Measurements from ENCODE around the gene TBC1D9B. TPM values are rescaled to one million over a fixed set of nuclear protein-coding genes. Genes with fewer than 3 reads are reported as not detected.

The TBC1D9B gene
- total and polyA plus RNA-seq, 9 of the 15 experiments (the other 6 are each of a cell fraction or from before 2014, with no cell fraction given), result 2.9 to 59.1 (median 33.5) TPM

DNA sequence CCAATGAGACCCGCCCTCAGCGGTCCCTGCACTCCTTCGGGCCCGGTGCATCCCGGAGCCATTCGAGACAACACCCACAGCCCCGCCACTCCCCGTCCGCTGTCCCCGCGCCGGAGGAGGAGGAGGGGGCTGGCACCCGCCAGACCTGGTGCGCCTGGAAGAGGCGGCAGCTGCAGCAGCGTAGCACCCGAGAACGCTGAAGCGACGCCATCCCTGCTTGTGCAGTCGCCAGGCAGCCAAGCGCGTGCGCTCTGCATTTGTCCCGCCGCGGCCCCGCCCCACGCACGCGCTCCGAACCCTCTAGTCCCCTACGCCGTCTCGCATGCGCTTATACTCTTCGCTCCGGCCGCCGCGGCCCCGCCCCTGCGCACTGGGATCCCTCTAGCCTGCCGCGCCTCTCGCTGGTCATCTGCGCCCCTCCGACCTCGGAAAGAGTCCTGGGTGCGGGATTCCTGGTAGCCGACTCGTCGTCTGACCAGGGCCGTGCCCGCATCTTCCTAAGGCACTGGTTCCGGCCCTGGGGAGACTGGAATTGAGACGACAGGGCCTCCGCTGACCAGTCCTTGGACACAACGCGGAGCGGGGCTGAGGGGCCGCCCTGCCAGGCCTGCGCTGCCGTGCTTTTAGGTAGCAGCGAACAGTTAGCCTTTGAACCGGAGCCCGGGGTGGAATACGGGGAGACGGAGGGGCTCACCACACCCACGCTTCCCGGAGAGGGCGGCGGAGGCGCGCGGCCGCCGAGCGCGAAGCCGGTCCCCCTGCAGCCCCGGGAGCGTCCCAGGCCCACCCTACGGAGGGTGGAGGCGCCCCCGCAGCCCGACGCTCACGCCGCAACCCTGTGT is 48.9 kb downstream of the TBC1D9B start, which contains the start of gene MRNIP (continued):
- TF ChIP-seq GATAD2A (IDR thresholded peaks at IDR 0.05) (no peak), PHF8 (IDR thresholded peaks at IDR 0.05; ENCODE audit: borderline replicate concordance, low read length) (peak; percentile 83; the same call in 1 of the 2 replicates), HMG20B (CRISPR knock-in tag; IDR thresholded peaks at IDR 0.05) (0 out of 2 replicates have a peak, but pooled peaks have one; percentile 69), PRDM10 (IDR thresholded peaks at IDR 0.05; ENCODE audit: partially characterized antibody) (peak; percentile 5), SREBF1 (IDR thresholded peaks at IDR 0.05; ENCODE audit: borderline replicate concordance, low read depth, low read length) (no peak), ZNF589 (CRISPR knock-in tag; IDR thresholded peaks at IDR 0.05; ENCODE audit: low read depth) (peak; percentile 50; the same call in 1 of the 2 replicates), ZC3H11A (IDR thresholded peaks at IDR 0.05; ENCODE audit: low read depth, low read length) (no peak), HDAC1 (IDR thresholded peaks at IDR 0.05) (peak in 1 of 2 experiments; percentile 90; a peak in 2 of 4 replicates), THRAP3 (IDR thresholded peaks at IDR 0.05; ENCODE audit: borderline replicate concordance) (no peak), EHMT2 (IDR thresholded peaks at IDR 0.05) (no peak), VEZF1 (CRISPR knock-in tag; IDR thresholded peaks at IDR 0.05) (peak; percentile 77), GABPB2 (CRISPR knock-in tag; conservative IDR thresholded peaks at IDR 0.05) (no peak)
- TF ChIP-seq, protein P1, sequence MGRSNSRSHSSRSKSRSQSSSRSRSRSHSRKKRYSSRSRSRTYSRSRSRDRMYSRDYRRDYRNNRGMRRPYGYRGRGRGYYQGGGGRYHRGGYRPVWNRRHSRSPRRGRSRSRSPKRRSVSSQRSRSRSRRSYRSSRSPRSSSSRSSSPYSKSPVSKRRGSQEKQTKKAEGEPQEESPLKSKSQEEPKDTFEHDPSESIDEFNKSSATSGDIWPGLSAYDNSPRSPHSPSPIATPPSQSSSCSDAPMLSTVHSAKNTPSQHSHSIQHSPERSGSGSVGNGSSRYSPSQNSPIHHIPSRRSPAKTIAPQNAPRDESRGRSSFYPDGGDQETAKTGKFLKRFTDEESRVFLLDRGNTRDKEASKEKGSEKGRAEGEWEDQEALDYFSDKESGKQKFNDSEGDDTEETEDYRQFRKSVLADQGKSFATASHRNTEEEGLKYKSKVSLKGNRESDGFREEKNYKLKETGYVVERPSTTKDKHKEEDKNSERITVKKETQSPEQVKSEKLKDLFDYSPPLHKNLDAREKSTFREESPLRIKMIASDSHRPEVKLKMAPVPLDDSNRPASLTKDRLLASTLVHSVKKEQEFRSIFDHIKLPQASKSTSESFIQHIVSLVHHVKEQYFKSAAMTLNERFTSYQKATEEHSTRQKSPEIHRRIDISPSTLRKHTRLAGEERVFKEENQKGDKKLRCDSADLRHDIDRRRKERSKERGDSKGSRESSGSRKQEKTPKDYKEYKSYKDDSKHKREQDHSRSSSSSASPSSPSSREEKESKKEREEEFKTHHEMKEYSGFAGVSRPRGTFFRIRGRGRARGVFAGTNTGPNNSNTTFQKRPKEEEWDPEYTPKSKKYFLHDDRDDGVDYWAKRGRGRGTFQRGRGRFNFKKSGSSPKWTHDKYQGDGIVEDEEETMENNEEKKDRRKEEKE (IDR thresholded peaks at IDR 0.05; ENCODE audit: borderline replicate concordance in 1 of 2, control insufficient read depth in 1 of 2, low read depth in 2 of 2, low read length in 1 of 2), result 0 out of 4 replicates have a peak, but pooled peaks of 1 of the 2 experiments have one; percentile 49
- TF ChIP-seq, protein P2, sequence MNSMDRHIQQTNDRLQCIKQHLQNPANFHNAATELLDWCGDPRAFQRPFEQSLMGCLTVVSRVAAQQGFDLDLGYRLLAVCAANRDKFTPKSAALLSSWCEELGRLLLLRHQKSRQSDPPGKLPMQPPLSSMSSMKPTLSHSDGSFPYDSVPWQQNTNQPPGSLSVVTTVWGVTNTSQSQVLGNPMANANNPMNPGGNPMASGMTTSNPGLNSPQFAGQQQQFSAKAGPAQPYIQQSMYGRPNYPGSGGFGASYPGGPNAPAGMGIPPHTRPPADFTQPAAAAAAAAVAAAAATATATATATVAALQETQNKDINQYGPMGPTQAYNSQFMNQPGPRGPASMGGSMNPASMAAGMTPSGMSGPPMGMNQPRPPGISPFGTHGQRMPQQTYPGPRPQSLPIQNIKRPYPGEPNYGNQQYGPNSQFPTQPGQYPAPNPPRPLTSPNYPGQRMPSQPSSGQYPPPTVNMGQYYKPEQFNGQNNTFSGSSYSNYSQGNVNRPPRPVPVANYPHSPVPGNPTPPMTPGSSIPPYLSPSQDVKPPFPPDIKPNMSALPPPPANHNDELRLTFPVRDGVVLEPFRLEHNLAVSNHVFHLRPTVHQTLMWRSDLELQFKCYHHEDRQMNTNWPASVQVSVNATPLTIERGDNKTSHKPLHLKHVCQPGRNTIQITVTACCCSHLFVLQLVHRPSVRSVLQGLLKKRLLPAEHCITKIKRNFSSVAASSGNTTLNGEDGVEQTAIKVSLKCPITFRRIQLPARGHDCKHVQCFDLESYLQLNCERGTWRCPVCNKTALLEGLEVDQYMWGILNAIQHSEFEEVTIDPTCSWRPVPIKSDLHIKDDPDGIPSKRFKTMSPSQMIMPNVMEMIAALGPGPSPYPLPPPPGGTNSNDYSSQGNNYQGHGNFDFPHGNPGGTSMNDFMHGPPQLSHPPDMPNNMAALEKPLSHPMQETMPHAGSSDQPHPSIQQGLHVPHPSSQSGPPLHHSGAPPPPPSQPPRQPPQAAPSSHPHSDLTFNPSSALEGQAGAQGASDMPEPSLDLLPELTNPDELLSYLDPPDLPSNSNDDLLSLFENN (IDR thresholded peaks at IDR 0.05; ENCODE audit: low read depth in 2 of 2, low read length in 2 of 2), result no peak

Measured in K562 (cell line).